IgD-negative memory B cell (primary cell): ENCODE data around the gene SPATS2. TPM values are rescaled to one million over a fixed set of nuclear protein-coding genes. Genes with fewer than 3 reads are reported as not detected.
"Not testable (repeated sequence)": the region's sequence is repeated elsewhere in the genome, so short reads cannot be mapped to it uniquely, and the experiment has no call there.

ENCODE experiments used
- H3K27ac Mint-ChIP-seq, 3 donors: one replicate each; pipeline ENCODE4 v1.8.0; 2020 to 2022; ENCODE audit warnings: mild to moderate bottlenecking in 3 of 3, mixed read lengths in 3 of 3, moderate library complexity in 1 of 3
- H3K27me3 Mint-ChIP-seq: one replicate; pipeline ENCODE4 v1.8.0; 2021; ENCODE audit warnings: mixed read lengths
- H3K36me3 Mint-ChIP-seq: one replicate; pipeline ENCODE4 v1.8.0; 2020; ENCODE audit warnings: mild to moderate bottlenecking, mixed read lengths
- H3K4me1 Mint-ChIP-seq, 3 donors: one replicate each; pipeline ENCODE4 v1.8.0; 2020 to 2022; ENCODE audit warnings: mixed read lengths in 3 of 3, mild to moderate bottlenecking in 1 of 3
- H3K4me3 Mint-ChIP-seq, 4 donors: one replicate each; pipeline ENCODE4 v1.8.0; 2020 to 2022; ENCODE audit warnings: mild to moderate bottlenecking in 4 of 4, mixed read lengths in 4 of 4, moderate library complexity in 3 of 4
- H3K9me3 Mint-ChIP-seq, 3 donors: one replicate each; pipeline ENCODE4 v1.8.0; 2020 to 2021; ENCODE audit warnings: mixed read lengths in 3 of 3, mild to moderate bottlenecking in 1 of 3
- polyA plus RNA-seq: library from polyadenylated mRNA; unstranded; fragments of 300-500 nt; fragmentation: Illumina TruSeq; gene quantifications from one replicate; pipeline ENCODE4 v1.2.3, GENCODE V29; 2021

Gene SPATS2
- polyA plus RNA-seq, 1 donor from 2014 or later = 19.3 TPM

DNA sequence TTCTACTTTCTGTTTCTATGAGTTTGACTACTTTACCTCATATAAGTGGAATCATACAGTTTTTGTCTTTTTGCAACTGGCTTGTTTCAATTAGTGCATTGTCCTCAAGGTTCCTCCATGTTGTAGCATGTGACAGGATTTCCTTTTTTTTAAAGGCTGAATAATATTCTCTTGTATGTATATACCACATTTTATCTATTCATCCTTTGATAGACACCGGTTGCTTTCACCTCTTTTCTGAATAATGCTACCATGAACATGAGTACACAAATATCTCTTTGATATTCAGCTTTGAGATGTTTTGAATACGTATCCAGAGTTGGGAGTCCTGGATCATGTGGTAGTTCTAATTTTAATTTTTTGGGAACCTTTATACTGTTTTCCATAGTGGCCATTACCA lies 65.4 kb downstream of the SPATS2 start:
- Mint-ChIP-seq H3K27ac (no peak overlapping the region), H3K27me3 (no peaks in the 10 kb centered on the region), H3K9me3 (no peaks in the 10 kb centered on the region), H3K4me3 (no peak overlapping the region), H3K36me3 (peaks cover 4% of the 10 kb centered on the region), H3K4me1 (peaks cover 16 to 19% (median 19%) of the 10 kb centered on the region in 3 donors)

DNA sequence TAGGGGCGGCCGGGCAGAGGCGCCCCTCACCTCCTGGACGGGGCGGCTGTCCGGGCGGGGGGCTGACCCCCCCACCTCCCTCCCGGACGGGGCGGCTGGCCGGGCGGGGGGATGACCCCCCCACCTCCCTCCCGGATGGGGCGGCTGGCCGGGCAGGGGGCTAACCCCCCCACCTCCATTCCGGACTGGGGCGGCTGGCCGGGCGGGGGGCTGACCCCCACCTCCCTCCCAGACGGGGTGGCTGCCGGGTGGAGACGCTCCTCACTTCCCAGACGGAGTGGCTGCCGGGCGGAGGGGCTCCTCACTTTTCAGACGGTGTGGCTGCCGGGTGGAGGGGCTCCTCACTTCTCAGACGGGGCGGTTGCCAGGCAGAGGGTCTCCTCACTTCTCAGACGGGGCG lies 69.5 kb downstream of the SPATS2 start:
- not testable (repeated sequence) for H3K4me3 Mint-ChIP-seq, H3K27me3 Mint-ChIP-seq, H3K9me3 Mint-ChIP-seq, H3K36me3 Mint-ChIP-seq, H3K27ac Mint-ChIP-seq
- H3K4me1 Mint-ChIP-seq = peaks cover 9 to 10% (median 9%) of the 10 kb centered on the region in 3 donors

DNA sequence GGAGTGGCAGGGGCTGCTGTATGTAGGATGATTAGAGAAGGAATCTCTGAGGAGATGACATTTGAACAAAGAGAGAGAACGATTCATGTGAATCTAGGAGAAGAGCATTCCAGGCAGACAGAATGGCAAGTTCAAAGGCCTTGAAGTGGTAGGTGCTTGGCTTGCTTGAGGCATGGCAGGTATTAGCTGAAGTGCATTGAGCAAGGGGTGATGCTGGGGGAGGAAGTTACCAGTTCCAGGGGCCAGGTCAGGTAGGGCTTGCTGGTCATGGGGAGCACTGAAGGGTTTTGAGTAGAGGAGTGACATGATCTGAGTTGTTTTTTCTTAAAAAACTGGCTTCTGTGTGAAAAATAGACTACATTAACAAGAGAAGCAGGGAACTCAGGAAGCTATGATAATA lies 71.8 kb downstream of the SPATS2 start:
- Mint-ChIP-seq H3K4me1 (peaks cover 3 to 10% (median 4%) of the 10 kb centered on the region in 3 donors), H3K4me3 (no peak overlapping the region), H3K27me3 (no peaks in the 10 kb centered on the region), H3K36me3 (peaks cover 2% of the 10 kb centered on the region), H3K27ac (no peak overlapping the region), H3K9me3 (no peaks in the 10 kb centered on the region)

DNA sequence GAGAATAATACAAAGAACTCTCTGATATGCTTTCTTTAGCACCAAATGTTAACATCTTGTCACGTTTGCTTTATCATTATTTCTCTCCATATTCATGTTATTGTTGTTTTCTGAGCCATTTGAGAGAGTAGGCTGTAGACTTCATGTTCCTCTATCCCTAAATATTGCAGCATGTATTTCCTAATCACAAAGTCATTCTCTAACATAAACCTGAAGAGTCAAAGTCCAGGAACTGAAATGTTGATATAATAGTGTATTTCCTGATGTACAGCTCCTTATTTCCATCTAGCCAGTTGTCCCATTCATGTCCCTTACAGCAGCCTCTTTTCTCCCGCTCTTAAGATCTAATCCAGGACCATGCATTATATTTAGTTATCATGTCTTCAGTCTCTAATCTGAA lies 72.8 kb downstream of the SPATS2 start:
- Mint-ChIP-seq H3K4me1 (peaks cover 3 to 6% (median 4%) of the 10 kb centered on the region in 3 donors), H3K27me3 (no peaks in the 10 kb centered on the region), H3K4me3 (no peak overlapping the region), H3K27ac (no peak overlapping the region), H3K36me3 (peaks cover 2% of the 10 kb centered on the region), H3K9me3 (no peaks in the 10 kb centered on the region)

DNA sequence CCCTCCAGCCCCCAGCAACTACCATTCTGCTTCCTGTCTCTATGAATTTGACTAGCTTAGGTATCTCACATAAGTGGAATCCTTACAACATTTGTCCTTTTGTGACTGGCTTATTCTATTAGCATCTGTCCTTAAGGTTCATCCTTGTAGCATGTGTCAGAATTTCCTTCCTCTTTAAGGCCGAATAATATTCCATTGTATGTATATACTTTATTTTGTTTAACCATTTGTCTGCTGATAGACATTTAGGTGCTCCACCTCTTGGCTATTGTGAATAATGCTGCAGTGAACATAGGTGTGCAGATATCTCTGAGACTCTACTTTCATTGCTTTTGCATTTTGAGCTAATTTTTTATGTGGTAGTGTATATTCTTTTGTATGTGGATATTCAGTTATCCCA lies 75.7 kb downstream of the SPATS2 start:
- Mint-ChIP-seq H3K4me3 (peak overlapping the region in 1 of 4 donors; percentile 69), H3K36me3 (peaks cover 3% of the 10 kb centered on the region), H3K4me1 (peaks cover 3 to 6% (median 4%) of the 10 kb centered on the region in 3 donors), H3K9me3 (peaks cover 0 to 1% (median 0%) of the 10 kb centered on the region in 3 donors), H3K27ac (peak overlapping the region in 1 of 3 donors; percentile 13), H3K27me3 (no peaks in the 10 kb centered on the region)

DNA sequence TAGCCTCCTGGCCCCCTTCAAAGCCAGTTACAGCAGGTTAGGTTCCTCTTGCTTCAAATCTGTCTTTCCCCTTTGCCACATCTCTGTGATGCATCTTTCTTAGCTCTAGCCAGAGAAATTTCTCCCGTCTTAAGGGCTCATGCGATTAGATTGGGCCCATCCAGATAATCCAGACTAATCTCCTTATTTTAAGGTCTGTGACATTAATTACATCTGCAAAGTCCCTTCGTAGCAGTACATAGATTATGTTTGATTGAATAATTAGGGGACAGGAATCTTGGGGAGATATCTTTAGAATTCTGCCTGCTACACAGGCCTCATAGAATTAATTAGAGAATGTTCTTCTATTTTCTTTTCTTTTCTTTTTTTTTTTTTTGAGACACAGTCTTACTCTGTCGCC lies 79.3 kb downstream of the SPATS2 start:
- Mint-ChIP-seq H3K27me3 (no peaks in the 10 kb centered on the region), H3K4me1 (peaks cover 4 to 6% (median 5%) of the 10 kb centered on the region in 3 donors), H3K27ac (no peak overlapping the region), H3K9me3 (peaks cover 0 to 7% (median 2%) of the 10 kb centered on the region in 3 donors), H3K4me3 (no peak overlapping the region), H3K36me3 (peaks cover 9% of the 10 kb centered on the region)

DNA sequence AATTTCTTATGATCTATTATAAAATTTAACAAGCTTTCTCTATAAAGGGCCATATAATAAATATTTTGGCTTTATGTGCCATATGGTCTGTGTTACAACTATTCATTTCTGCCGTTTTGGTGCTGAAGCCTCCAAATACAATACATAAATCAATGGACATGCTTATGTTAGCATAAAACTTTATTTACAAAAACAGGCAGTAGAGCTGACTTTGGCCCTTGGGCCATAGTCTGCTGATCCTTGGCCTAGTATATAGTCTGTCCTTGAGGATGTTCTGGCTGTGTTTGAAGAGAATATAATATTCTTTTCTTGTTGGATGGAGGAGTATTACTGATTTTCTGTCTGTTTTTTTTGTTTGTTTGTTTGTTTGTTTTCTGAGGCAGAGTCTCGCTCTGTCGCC lies 81.6 kb downstream of the SPATS2 start:
- H3K36me3 Mint-ChIP-seq = peaks cover 11% of the 10 kb centered on the region
- H3K4me3 Mint-ChIP-seq = no peak overlapping the region
- peaks cover 0 to 7% (median 2%) of the 10 kb centered on the region in 3 donors for H3K9me3 Mint-ChIP-seq
- H3K27me3 Mint-ChIP-seq = no peaks in the 10 kb centered on the region
- H3K4me1 Mint-ChIP-seq = peaks cover 4 to 7% (median 4%) of the 10 kb centered on the region in 3 donors
- H3K27ac Mint-ChIP-seq = no peak overlapping the region

DNA sequence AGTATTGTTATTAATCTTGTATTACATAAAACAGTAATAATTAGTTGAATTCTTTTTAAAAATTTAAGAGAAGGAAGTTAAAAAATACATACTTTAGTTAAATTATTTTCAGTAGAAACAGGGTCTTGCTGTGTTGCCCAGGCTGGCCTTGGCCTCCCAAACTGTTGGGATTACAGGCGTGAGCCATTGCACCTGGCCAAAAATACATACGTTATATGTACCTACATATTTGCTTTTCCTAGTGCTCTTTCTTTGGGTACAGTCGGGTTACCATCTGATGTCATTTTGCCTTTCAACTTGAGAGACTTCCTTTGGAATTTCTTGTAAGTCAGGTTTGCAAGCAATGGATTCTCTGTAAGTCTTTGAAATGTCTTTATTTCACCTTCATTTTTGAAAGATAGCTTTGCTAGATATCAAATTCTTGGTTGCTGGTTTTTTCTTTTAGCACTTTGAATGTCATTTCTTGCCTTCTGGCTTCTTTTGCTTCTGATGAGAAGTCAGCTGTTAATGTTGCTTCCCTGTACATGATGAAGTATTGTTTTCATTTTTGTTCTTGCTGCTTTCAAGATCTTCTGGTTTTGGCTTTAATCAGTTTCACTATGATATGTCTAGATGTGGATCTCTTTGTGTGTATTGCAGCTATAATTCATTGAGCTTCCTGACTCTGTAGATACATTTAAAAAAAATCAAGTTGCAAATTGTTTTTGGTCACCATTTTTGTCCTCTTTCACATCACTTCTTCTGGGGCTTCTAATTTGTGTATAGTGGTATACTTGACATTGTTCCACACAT lies 84.4 kb downstream of the SPATS2 start:
- Mint-ChIP-seq H3K4me1 (peaks cover 4 to 11% (median 8%) of the 10 kb centered on the region in 3 donors), H3K9me3 (peaks cover 0 to 7% (median 2%) of the 10 kb centered on the region in 3 donors), H3K27ac (no peak overlapping the region), H3K36me3 (peaks cover 17% of the 10 kb centered on the region), H3K27me3 (no peaks in the 10 kb centered on the region), H3K4me3 (no peak overlapping the region)

DNA sequence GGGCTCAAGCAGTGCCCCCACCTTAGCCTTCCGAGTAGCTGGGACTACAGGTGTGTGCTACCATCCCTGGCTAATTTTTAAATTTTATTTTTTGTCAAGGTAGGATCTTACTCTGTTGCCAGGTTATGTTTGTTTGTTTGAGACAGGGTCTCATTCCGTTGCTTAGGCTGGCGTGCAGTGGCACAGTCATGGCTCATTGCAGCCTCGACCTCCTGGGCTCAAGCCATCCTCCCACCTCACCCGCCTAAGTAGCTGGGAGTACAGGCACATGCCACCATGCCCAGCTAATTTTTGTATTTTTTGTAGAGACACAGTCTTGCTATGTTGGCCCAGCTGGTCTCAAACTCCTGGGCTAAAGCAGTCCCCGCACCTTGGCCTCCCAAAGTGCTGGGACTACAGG lies 88.2 kb downstream of the SPATS2 start:
- Mint-ChIP-seq H3K36me3 (peaks cover 9% of the 10 kb centered on the region), H3K27me3 (no peaks in the 10 kb centered on the region), H3K4me1 (peaks cover 2 to 10% (median 8%) of the 10 kb centered on the region in 3 donors), H3K9me3 (no peaks in the 10 kb centered on the region), H3K27ac (no peak overlapping the region), H3K4me3 (no peak overlapping the region)

DNA sequence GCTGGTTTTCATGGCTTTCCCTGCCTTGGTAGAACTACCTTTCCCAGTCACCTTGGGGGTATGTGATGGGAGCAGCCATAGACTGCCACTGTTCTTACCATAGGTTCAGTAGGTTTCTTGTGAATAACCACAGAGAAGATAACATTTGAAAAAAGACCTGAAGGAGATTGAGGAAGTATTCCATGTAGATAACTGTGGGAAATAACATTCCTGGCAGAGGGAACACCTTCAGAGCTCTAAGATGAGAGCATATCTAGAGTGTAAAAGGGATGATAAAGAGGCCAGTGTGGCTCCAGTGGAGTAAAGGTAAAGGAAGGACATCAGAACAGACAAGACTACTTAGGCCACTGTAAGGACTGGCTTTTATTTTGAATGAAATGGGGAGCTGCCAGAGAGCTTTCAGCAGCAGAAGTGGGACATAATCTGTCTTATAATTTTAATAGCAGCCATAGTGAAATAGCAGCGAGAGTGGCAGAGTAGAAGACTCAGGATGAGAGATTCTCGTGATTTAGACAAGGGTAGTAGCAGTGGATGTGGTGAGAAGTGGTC lies 88.9 kb downstream of the SPATS2 start:
- H3K36me3 Mint-ChIP-seq = peaks cover 13% of the 10 kb centered on the region
- H3K9me3 Mint-ChIP-seq = no peaks in the 10 kb centered on the region
- H3K27ac Mint-ChIP-seq = no peak overlapping the region
- no peaks in the 10 kb centered on the region for H3K27me3 Mint-ChIP-seq
- H3K4me3 Mint-ChIP-seq = no peak overlapping the region
- H3K4me1 Mint-ChIP-seq = peaks cover 2 to 10% (median 8%) of the 10 kb centered on the region in 3 donors

DNA sequence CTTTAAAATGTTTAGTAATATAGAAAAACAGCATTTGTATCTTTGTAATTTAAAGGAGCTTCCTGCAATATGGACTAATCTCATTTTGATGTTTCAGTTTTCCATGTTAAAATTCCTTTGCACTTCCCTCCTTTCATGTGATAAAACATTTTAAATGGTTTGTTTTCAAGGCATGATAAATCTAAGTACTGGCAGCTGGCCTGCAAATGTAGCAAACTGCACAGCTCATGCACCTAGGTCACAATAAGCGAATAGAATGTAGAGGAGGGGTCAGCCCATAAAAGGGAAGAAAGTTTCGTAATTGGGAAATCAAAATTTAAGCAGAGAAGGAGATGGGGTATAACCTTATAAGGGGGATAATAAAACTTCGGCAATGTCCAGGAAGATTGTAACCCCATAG lies 91.6 kb downstream of the SPATS2 start:
- Mint-ChIP-seq H3K27me3 (no peaks in the 10 kb centered on the region), H3K4me1 (peaks cover 0 to 5% (median 4%) of the 10 kb centered on the region in 3 donors), H3K27ac (peak overlapping the region in 1 of 3 donors; percentile 27), H3K36me3 (peaks cover 12% of the 10 kb centered on the region), H3K9me3 (peaks cover 0 to 2% (median 0%) of the 10 kb centered on the region in 3 donors), H3K4me3 (no peak overlapping the region)

DNA sequence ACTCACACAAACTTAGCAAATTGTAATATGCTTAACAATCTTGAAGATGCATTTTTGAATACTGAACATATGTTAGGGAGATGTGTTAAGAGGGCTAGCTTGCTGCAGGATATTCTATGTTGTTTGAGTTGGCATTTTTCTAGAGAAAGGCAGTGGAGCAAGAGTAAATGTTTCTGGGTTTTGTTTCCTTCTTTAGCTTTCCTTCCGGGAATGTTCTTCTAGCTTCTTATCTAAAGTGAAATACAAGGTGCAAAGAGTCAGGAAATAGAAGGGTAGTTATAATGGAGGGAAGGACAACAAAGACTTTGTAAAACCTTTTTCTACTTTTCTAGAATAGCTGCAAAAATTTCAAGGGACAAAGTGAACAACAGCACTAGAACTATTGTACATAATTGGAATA lies 94.0 kb downstream of the SPATS2 start:
- H3K4me3 Mint-ChIP-seq = no peak overlapping the region
- no peaks in the 10 kb centered on the region for H3K27me3 Mint-ChIP-seq
- H3K9me3 Mint-ChIP-seq = peaks cover 0 to 2% (median 0%) of the 10 kb centered on the region in 3 donors
- H3K36me3 Mint-ChIP-seq = peaks cover 7% of the 10 kb centered on the region
- no peak overlapping the region for H3K27ac Mint-ChIP-seq
- H3K4me1 Mint-ChIP-seq = peaks cover 0 to 1% (median 0%) of the 10 kb centered on the region in 3 donors

DNA sequence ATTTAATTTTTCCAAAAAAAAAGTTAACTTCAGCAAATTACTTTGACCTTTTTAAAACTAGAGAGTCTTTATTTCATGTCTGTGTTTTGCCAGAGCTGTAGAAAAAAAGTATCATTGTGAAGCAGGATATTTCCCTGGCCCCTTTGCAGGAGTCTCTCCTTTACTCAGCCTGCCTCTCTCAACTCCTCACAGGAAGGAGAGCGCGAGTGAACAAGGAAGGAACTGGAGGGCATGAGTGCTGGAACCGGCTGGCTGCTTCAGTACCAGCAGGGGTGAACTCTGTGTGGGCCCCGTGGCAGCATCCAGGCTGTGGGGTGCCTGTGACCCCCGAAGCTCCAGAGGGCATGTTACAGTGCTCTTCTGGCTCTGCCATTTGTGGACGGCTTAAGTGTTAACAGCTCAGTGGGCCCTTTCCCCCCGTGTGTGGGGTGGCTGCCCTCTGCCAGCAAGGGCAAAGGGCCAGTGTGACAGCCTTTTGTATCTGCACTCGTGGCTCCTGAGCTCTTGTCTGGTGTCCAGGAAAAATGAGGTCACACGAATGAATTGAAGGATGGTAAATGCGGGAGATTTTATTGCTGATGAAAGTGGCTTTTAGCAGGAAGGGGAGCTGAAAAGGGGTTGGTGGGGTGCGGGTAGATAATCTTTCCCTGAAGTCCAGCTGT lies 95.0 kb downstream of the SPATS2 start:
- no peak overlapping the region for H3K27ac Mint-ChIP-seq
- peaks cover 10% of the 10 kb centered on the region for H3K36me3 Mint-ChIP-seq
- H3K4me3 Mint-ChIP-seq = no peak overlapping the region
- no peaks in the 10 kb centered on the region for H3K27me3 Mint-ChIP-seq
- peaks cover 0 to 4% (median 1%) of the 10 kb centered on the region in 3 donors for H3K4me1 Mint-ChIP-seq
- H3K9me3 Mint-ChIP-seq = peaks cover 0 to 2% (median 0%) of the 10 kb centered on the region in 3 donors

DNA sequence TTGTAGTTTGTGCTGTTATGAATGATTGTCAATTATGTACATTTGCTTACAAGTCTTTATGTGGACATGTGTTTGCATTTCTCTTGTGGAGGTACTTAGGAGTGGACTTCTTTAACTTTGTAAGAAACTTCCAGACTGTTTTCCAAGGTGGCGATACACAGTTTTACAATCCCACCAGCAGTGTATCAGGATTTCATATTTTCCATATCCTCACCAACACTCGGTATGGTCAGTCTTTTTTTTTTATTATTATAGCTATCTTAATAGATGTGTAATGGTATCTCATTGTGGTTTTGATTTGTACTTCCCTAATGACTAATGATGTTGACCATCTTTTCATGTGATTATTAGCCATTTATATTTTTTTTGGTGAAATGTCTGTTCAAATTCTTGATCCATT lies 97.9 kb downstream of the SPATS2 start:
- H3K27ac Mint-ChIP-seq = no peak overlapping the region
- H3K4me3 Mint-ChIP-seq = no peak overlapping the region
- H3K4me1 Mint-ChIP-seq = peaks cover 0 to 4% (median 0%) of the 10 kb centered on the region in 3 donors
- peaks cover 0 to 2% (median 0%) of the 10 kb centered on the region in 3 donors for H3K9me3 Mint-ChIP-seq
- no peaks in the 10 kb centered on the region for H3K27me3 Mint-ChIP-seq
- peaks cover 10% of the 10 kb centered on the region for H3K36me3 Mint-ChIP-seq

DNA sequence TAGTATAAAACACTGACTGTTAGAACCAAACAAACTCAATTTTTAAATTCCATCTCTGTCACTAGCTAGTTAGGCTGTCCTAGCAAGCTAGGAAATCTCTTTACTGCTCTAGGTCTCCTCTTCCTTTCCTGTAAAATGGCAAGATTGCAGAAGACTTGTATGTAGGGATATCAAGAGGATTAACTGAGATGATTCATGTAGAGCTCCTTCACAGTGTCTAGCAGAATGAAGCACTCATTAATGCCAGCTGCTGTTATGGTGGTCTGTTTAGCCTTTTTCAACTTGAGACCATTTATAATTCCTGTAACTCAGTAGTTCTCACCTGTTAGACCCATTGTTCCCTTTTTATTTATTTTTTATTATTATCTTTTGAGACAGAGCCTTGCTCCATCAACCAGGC lies 103.7 kb downstream of the SPATS2 start:
- H3K9me3 Mint-ChIP-seq = no peaks in the 10 kb centered on the region
- H3K4me1 Mint-ChIP-seq = peaks cover 0 to 4% (median 0%) of the 10 kb centered on the region in 3 donors
- no peak overlapping the region for H3K4me3 Mint-ChIP-seq
- no peak overlapping the region for H3K27ac Mint-ChIP-seq
- no peaks in the 10 kb centered on the region for H3K27me3 Mint-ChIP-seq
- peaks cover 3% of the 10 kb centered on the region for H3K36me3 Mint-ChIP-seq
